Caki2 (cell line): ENCODE measurements around the gene WDR62. TPM values are rescaled to one million over a fixed set of nuclear protein-coding genes. Genes with fewer than 3 reads are reported as not detected.
"Not testable (repeated sequence)": the region's sequence is repeated elsewhere in the genome, so short reads cannot be mapped to it uniquely, and the experiment has no call there.

Experiments used
- DNase-seq: peaks from one replicate; pipeline ENCODE4 v3.0.0-alpha.2; 2015; ENCODE audit warnings: low read depth
- in situ Hi-C: cut with HindIII; loops from 2 replicates; pipeline ENCODE4 v1.10.0; 2016; ENCODE audit warnings: low sequenced_read_pairs, low pct_unique_long_range_greater_than_20kb, mixed read lengths
- total RNA-seq: library from RNA; depleted of rRNA; stranded (reverse); fragments of >200 nt; shearing (Covaris generic); gene quantifications from 2 replicates; pipeline ENCODE4 v1.2.3, GENCODE V29; 2014; ENCODE audit warnings: low replicate concordance

The WDR62 gene
- total RNA-seq, 1 experiment from 2014 or later: 10.3 TPM

- peak; percentile 72 for DNase-seq
Observed at GRCh38 chr19:36030264-36031148, 24.2 kb upstream of the WDR62 start.

GRCh38 chr19:36031308-36031707 is 23.4 kb upstream of the WDR62 start:
- in situ Hi-C loops: no loop called here
- DNase-seq: no peak

More at GRCh38 chr19:36030264-36031148, 24.2 kb upstream of the WDR62 start:
- in situ Hi-C loops: no loop called here

GRCh38 chr19:36032251-36033104 is 22.2 kb upstream of the WDR62 start, which contains the start of gene CLIP3:
Gene CLIP3, minus strand, starts transcription at chr19:36032873. Its CDS starts 516 bp downstream, at chr19:36032357.
- DNase-seq: peak; percentile 54
- in situ Hi-C loops: no loop called here

GRCh38 chr19:36040495-36040894 is 14.2 kb upstream of the WDR62 start:
- in situ Hi-C loops: no loop called here
- DNase-seq: no peak

- in situ Hi-C loops, DNase-seq: not testable (repeated sequence)
Observed at GRCh38 chr19:36041092-36041491, 13.6 kb upstream of the WDR62 start.

- in situ Hi-C loops: no loop called here
- peak; percentile 66 for DNase-seq
Observed at GRCh38 chr19:36041831-36042230, 12.9 kb upstream of the WDR62 start.

GRCh38 chr19:36043952-36044351 is 10.7 kb upstream of the WDR62 start:
- DNase-seq: no peak
- in situ Hi-C loops: no loop called here

- no peak for DNase-seq
- in situ Hi-C loops: no loop called here
Observed at GRCh38 chr19:36046443-36047050, 8.2 kb upstream of the WDR62 start.

- DNase-seq: no peak
- in situ Hi-C loops: no loop called here
Observed at GRCh38 chr19:36047835-36048234, 6.9 kb upstream of the WDR62 start.

- in situ Hi-C loops: no loop called here
- DNase-seq: peak; percentile 48
Observed at GRCh38 chr19:36049080-36049698, 5.5 kb upstream of the WDR62 start.

- in situ Hi-C loops: no loop called here
- peak; percentile 37 for DNase-seq
Observed at GRCh38 chr19:36051236-36051635, 3.5 kb upstream of the WDR62 start.

- in situ Hi-C loops: no loop called here
- DNase-seq: peak; percentile 51
Observed at GRCh38 chr19:36051637-36052036, 3.1 kb upstream of the WDR62 start.

- DNase-seq: peak; percentile 100
- in situ Hi-C loops: no loop called here
Observed at GRCh38 chr19:36054119-36054732, 471 bp upstream of the WDR62 start, which contains the start of gene THAP8. Gene THAP8, minus strand, starts transcription at chr19:36054285. Its CDS starts 68 bp downstream, at chr19:36054217.

GRCh38 chr19:36058481-36059179 is 3.9 kb downstream of the WDR62 start:
- in situ Hi-C loops: no loop called here
- no peak for DNase-seq

- in situ Hi-C loops: no loop called here
Observed at GRCh38 chr19:36059180-36059910, 4.6 kb downstream of the WDR62 start.

GRCh38 chr19:36060430-36060829 is 5.7 kb downstream of the WDR62 start:
- DNase-seq: no peak

More at GRCh38 chr19:36059180-36059910, 4.6 kb downstream of the WDR62 start:
- DNase-seq: no peak

More at GRCh38 chr19:36060430-36060829, 5.7 kb downstream of the WDR62 start:
- in situ Hi-C loops: no loop called here
